GM21786 (cell line): ENCODE measurements around the gene NCAM1.

Source experiments
- ATAC-seq: cut with Tn5 transposase; IDR thresholded peaks from one replicate; pipeline ENCODE4 v1.9.1; 2021; ENCODE audit not compliant: unreplicated experiment

The NCAM1 gene

DNA sequence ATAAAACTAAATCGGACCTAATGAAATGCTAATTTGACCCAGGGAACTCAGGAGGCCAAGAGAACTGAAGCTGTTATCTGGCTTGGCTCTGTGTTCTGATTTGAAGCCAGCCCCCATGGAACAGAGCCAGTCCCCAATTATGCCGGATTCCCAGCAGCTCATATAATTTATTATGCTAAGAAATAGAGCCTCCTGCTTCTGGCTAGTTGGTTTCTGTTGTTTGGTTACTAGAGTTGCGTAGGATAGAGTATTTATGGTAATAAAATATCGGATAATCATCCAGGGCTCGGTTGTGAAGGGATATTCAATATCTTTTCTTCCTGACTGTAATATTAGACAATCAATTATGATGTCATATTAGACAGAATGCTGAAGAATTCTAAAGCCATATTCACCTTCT lies 232.7 kb downstream of the NCAM1 start:
- no peak for ATAC-seq

- no peak for ATAC-seq
These were observed 234.5 kb downstream of the NCAM1 start for GRCh38 chr11:113195728-113196127.

- ATAC-seq = no peak
These were observed 236.2 kb downstream of the NCAM1 start for GRCh38 chr11:113197446-113197845.

DNA sequence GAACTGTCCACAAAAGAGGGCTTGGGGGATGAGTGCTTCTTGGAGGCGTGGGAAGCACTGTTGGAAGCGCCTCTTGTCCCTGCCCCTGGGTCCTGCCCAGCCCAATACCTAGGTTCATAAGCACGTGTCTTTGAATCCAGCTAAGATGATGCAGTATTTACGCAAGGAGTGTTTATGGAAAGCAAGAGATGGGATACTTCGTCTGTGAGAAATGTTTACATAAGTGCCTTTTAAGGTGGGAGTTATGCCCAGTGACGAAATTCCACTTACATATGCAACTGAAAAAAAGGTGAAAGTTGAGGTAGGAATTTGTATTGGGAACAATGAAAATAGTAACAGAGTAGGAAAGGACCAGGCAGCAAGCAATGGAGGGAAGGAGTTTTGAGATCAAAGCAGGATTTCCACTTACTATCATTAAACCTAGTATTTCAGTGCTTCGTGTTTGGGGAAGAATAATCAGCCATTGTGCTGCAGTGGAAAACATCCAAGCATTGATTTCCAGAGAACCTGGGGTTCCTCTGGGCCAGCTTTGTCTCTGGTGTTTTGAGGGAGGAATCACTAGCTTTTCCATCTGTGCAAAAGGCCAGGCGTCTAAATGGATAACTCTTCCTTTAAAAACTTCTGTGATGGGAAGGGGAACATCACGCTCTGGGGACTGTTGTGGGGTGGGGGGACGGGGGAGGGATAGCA lies 237.9 kb downstream of the NCAM1 start:
- no peak for ATAC-seq

GRCh38 chr11:113199866-113200265 lies 238.6 kb downstream of the NCAM1 start:
- no peak for ATAC-seq

DNA sequence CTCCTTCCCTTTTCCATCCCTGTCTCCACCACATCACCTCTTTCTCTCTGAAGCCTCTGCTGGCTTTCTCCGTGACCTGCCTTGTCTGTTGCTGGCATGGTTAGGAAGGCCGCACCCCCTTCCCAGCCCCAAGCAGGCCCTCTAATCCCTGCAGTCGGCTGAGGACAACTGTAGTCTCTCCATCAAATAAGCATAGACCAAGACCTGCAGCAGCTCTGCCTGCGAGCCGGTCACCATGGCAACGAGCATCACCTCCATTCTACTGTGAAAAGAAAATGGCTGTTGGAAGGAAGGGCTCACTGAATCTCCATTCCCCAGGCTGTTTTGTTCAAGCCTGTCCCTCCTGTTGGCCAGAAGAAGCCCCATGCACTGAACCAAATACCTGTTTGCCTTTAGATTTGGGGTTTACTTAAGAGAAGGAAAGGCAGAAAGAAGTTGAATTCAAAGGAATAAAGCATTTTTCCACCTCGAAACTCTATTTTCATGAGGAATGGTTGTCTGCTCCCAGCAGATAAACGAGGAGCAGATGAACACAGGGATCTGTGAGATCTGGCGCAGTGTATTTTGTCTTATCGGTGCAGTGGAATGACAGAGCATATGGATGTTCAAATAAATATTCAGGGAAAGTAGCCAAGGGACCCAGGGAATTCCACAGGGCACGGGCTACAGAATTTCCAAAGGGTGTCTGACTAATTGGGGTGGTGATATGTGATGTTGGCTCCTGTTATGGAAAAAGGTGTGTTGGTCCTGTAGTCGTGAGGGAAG lies 240.0 kb downstream of the NCAM1 start:
- ATAC-seq = no peak

DNA sequence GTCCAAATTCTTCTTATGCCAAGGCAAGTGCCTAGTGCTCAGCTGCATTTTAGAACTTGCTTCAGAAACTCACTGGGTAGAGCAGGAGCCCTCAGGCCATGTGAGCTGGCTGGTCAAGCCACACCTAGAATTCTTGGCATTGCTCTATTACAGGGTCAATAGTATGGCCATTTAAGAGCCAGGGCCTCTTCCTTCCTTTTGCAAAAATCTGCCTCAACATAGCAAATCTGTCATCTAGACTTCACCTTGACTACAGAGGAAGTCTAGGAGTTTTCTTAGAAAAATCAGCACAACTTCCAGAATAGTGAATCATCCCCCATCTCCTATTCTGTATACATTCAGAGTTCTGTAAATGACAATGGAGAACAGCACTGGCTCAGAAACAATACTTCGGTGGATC lies 241.2 kb downstream of the NCAM1 start:
- ATAC-seq = no peak

- ATAC-seq = no peak
These were observed 242.0 kb downstream of the NCAM1 start for GRCh38 chr11:113203141-113203753.

- no peak for ATAC-seq
These were observed 243.1 kb downstream of the NCAM1 start for GRCh38 chr11:113204280-113204679.

GRCh38 chr11:113213549-113213948 lies 252.3 kb downstream of the NCAM1 start:
- ATAC-seq = no peak

- ATAC-seq = no peak
These were observed 261.0 kb downstream of the NCAM1 start for GRCh38 chr11:113222241-113222640.

DNA sequence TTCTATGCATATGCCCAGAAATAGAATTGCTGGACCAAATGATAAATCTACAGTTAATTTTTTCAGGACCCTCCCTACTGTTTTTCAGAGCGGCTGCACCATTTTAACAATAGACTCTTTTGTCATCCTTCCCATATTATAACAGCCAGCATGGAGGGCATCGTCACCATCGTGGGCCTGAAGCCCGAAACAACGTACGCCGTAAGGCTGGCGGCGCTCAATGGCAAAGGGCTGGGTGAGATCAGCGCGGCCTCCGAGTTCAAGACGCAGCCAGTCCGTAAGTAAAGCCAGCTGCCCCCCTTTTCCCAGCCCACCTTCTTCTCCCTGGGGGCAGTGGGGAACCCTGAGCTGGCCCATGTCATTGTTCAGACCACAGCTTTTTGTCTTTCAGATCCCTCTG lies 273.7 kb downstream of the NCAM1 start:
- no peak for ATAC-seq

DNA sequence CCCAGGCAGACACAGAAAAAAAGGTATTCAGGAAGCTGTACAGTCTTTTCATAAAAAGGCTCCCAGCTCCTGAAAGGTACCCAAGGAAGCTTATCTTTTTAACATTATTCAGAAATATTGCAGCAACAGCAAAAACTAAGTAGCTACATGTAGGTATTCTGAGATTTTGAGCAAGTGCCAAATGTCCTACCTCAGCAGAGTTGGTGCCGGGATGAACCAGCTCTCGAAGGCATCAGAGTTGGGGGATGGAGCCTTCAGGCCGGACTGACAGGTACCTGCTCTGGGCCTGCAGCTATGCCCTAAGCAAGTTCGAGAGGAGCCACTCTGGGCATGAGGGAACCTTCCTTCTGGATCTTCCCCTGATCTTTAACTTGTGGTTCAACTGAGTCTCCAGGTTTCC lies 276.0 kb downstream of the NCAM1 start:
- ATAC-seq = no peak

- ATAC-seq = no peak
These were observed 277.5 kb downstream of the NCAM1 start for GRCh38 chr11:113238721-113239120.

GRCh38 chr11:113240389-113240788 lies 279.2 kb downstream of the NCAM1 start:
- ATAC-seq = no peak

DNA sequence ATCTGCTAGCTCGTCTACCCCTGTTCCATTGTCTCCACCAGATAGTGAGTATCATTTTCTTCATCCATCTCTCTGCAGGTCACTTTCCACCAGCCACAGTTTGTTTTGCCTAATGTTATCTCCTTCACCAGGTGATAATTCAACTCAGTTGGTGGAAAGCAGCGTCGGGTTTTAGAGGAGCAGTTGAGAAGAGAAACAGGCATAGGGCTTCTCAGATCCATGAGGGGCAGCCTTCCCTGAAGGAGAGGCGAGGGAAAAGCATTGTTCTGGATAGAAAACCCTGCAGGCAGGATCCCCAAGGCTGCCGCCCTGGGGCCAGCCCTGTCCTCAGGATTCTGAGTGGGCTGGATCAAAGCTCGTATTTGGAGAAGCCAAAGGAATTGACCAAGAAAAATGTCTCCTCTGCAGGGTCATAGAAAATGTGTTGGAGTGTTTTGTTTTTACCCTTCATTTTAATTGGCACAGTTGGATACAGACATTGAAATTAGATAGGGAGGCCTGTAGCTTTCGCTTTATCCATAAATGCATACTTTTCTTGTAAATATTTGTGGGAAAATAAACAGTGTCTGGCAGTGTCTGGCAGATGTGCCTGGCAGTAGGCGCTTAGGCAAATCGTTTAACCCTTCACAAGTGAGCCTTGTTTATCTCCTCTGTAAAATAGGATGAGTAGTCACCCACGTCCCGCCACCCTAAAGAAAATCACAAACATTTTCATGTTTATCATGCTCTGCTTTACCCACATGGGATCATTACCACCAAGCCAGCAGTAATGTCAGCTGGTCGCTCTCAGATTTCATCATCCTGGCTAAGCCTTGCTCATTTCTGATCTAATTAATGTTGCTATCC lies 279.8 kb downstream of the NCAM1 start:
- no peak for ATAC-seq

DNA sequence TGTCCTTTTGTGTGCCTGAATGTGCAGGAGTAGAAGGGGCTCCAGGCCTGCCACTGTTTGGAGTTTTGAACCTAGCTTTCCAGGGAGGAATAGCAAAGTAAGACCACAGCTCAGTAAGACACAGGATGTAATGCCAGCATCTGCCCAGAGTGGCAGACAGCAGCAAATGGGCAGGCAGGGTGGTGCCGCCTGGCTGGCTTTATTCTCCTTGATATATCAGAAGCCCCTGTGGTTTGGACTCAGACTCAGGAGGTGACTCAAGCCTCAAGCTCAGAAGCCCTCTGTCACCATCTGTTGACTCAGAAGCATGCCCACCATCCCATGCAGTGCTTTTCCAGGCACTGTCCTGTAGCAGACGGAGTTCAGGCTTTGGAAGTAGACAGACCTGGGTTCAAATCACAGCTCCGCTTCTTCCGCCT lies 280.4 kb downstream of the NCAM1 start:
- no peak for ATAC-seq

GRCh38 chr11:113242060-113242459 lies 280.8 kb downstream of the NCAM1 start:
- ATAC-seq = no peak

DNA sequence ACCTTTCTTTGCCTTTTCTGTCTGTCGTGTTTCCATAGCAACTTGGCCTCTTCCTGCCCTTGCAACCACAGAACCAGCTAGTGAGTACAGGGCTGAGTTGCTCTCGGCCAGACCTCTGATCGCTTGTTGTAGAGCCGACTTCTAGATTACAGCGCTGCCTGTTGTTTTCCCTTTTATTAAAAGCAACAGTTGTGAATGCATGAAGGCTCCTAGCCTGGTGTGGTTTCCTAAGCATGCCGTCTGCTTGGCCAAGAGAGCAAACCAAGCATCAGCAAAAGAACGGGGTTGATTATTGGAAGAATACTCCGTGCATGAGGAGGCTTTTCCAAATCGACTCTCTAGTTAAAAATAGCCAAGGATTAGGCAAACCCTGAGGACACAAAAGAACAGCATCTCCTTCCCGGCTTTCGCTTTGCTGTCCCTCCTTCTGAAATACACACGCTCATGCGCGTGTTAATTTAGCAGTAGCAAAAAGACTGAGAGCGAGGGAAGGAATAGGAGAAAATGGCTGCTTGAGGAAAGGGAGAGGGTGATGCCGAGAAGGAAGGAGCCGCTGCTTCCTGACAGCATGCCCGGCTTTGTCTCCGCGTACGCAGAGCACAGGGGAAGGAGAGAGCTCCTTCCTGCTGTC lies 281.7 kb downstream of the NCAM1 start:
- ATAC-seq = no peak

DNA sequence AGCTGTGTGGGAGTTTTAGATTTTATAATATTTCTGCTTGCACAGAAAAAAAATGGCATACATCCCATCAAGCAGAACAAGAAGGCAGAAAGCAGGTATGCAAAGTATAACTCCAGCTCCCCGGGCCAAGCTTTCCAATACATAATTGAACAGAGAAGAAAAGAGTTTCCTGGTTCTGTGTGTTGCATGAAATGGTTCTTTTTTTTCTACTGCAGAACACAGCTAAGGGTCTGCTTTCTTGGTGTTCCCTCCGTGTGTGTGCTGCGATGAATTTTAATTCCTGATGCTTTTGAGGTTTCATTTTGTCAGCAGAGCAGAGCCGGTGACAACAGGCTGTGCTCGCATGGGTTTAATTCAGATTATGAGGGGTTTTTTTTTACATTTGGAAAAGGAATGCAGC lies 282.5 kb downstream of the NCAM1 start:
- no peak for ATAC-seq

DNA sequence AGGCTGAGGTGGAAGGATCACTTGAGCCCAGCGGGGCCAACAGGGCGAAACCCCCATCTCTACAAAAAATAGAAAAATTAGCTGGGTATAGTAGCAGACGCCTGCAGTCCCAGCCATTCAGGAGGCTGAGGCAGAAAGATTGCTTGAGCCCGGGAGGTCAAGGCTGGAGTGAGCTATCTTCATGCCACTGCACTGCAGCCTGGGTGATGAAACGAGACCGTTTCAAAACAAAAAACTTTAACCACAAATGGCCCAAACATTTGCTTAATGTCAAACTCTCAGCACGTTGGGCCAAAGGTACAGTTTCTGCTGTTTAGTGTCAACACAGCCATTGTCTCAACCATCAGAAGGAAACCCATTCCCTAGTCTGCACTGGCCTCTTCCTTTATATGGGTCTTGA lies 284.0 kb downstream of the NCAM1 start:
- ATAC-seq = no peak
